ENCODE results near the gene SLC16A14. TPM values are rescaled to one million over a fixed set of nuclear protein-coding genes. Genes with fewer than 3 reads are reported as not detected.

SLC16A14 gene
- polyA plus RNA-seq, 1 of the 3 experiments (the other 2 are of a cell fraction) = 0.90 TPM

- no peaks in the 10 kb centered on the region for H4K20me1 ChIP-seq (ENCODE audit: insufficient read depth)
- H2AFZ ChIP-seq (ENCODE audit: low read depth) = no peak overlapping the region
- ChIA-PET CTCF (interaction anchor here (1.0 to 7.7 kb wide), 2 partner anchors 15 to 103 kb away, joined by 3 to 69 read pairs; partner anchors contain the start of gene SLC16A14), POLR2A (no interaction called here)
- no peaks in the 10 kb centered on the region for H3K36me3 ChIP-seq (replicated peaks in 1 of 2; ENCODE audit: control insufficient read depth in 1 of 2, insufficient read depth in 2 of 2, low read length in 1 of 2)
- H3K4me2 ChIP-seq = 0 out of 2 replicates have a peak overlapping the region, but pooled peaks have one; percentile 27
- WGBS (ENCODE audit: low lambda C conversion rate) = 100% methylated on average over 2 of the region's 2 CpGs
- peaks cover 5% of the 10 kb centered on the region for H3F3A ChIP-seq (replicated peaks; ENCODE audit: insufficient read depth)
- no peaks in the 10 kb centered on the region for H3K79me2 ChIP-seq (ENCODE audit: insufficient read depth)
- H3K27ac ChIP-seq (ENCODE audit: low read depth in 2 of 2, low read length in 1 of 2) = peak overlapping the region in 1 of 2 experiments; percentile 15; a peak in 1 of 4 replicates
- no peaks in the 10 kb centered on the region for H3K27me3 ChIP-seq (ENCODE audit: insufficient read depth)
- no peaks in the 10 kb centered on the region for H3K9me2 ChIP-seq
- DNase-seq = no peak
- no peak overlapping the region for H3K9ac ChIP-seq
- H3K4me3 ChIP-seq (ENCODE audit: low read depth in 2 of 2, low read length in 1 of 2) = no peak overlapping the region
- H3K4me1 ChIP-seq (ENCODE audit: control insufficient read depth in 1 of 2, insufficient read depth in 2 of 2, low read depth in 1 of 2, low read length in 1 of 2) = no peaks in the 10 kb centered on the region; a peak in 1 of 4 replicates
- TF ChIP-seq YY1 (IDR thresholded peaks at IDR 0.05; ENCODE audit: low read depth) (no peak), JUND (IDR thresholded peaks at IDR 0.05) (peak; percentile 61), NFIC (IDR thresholded peaks at IDR 0.05; ENCODE audit: borderline replicate concordance) (peak; percentile 52), EP300 (IDR thresholded peaks at IDR 0.05; ENCODE audit: borderline replicate concordance in 1 of 2, low read depth in 1 of 2, low read length in 1 of 2) (no peak), FOSL2 (IDR thresholded peaks at IDR 0.05; ENCODE audit: borderline replicate concordance, low read depth) (peak; percentile 74), PBX3 (IDR thresholded peaks at IDR 0.05) (peak; percentile 30; the same call in 1 of the 2 replicates)
- H3K9me3 ChIP-seq = no peaks in the 10 kb centered on the region
These were observed 14.8 kb downstream of the SLC16A14 start for GRCh38 chr2:230053753-230054478.

GRCh38 chr2:230052299-230052698 is 16.4 kb downstream of the SLC16A14 start:
- Histone ChIP-seq H3K9me2 (no peaks in the 10 kb centered on the region), H3K9ac (no peak overlapping the region), H3K79me2 (ENCODE audit: insufficient read depth) (no peaks in the 10 kb centered on the region), H3K36me3 (replicated peaks in 1 of 2; ENCODE audit: control insufficient read depth in 1 of 2, insufficient read depth in 2 of 2, low read length in 1 of 2) (no peaks in the 10 kb centered on the region), H3K4me2 (no peak overlapping the region), H3K4me1 (ENCODE audit: control insufficient read depth in 1 of 2, insufficient read depth in 2 of 2, low read depth in 1 of 2, low read length in 1 of 2) (no peaks in the 10 kb centered on the region; a peak in 1 of 4 replicates), H3K4me3 (ENCODE audit: low read depth in 2 of 2, low read length in 1 of 2) (no peak overlapping the region), H3F3A (replicated peaks; ENCODE audit: insufficient read depth) (peaks cover 5% of the 10 kb centered on the region), H4K20me1 (ENCODE audit: insufficient read depth) (no peaks in the 10 kb centered on the region), H3K27me3 (ENCODE audit: insufficient read depth) (no peaks in the 10 kb centered on the region), H3K9me3 (no peaks in the 10 kb centered on the region), H2AFZ (ENCODE audit: low read depth) (no peak overlapping the region), H3K27ac (ENCODE audit: low read depth in 2 of 2, low read length in 1 of 2) (no peak overlapping the region)
- ChIA-PET POLR2A (no interaction called here), CTCF (interaction anchor here (7.7 kb wide), 1 partner anchor 16 kb away, joined by 69 read pairs; the partner anchor contains the start of gene SLC16A14)
- TF ChIP-seq PBX3 (IDR thresholded peaks at IDR 0.05) (no peak), GABPA (IDR thresholded peaks at IDR 0.05; ENCODE audit: low read depth) (no peak), MEF2A (IDR thresholded peaks at IDR 0.05; ENCODE audit: borderline replicate concordance, low read depth) (no peak), JUND (IDR thresholded peaks at IDR 0.05) (no peak), FOSL2 (IDR thresholded peaks at IDR 0.05; ENCODE audit: borderline replicate concordance, low read depth) (no peak), NRF1 (IDR thresholded peaks at IDR 0.05; ENCODE audit: low read depth, low read length) (no peak), FOXM1 (IDR thresholded peaks at IDR 0.05; ENCODE audit: low read depth) (no peak)
- no peak for DNase-seq
- 77% methylated on average over 2 of the region's 2 CpGs for WGBS (ENCODE audit: low lambda C conversion rate)

Measured in SK-N-SH (cell line).